ENCODE results near the gene RWDD1.

Gene RWDD1

DNA sequence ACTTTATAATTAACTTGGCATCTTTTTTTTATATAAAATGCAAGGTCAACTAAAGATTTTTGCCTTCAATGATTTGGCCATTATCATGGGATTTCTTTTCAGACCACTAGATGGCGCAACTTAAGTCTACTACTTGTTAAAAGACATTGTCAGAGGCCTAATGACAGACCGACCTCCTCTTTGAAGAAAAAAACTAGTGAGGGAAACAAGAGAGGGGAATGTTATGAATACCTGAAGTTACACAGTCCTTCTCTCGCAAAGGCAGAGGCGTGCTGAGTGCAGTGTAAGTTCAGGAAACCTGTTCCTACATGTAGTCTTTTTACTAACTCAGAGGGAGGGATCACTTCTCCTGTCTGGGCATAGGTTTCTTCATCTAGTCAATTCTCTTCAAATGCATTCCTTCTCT lies 35.1 kb upstream of the RWDD1 start:
- no peaks in the 10 kb centered on the region for H3K27me3 ChIP-seq (ENCODE audit: control insufficient read depth, insufficient read depth, low read length)
- no peaks in the 10 kb centered on the region for H3K36me3 ChIP-seq (ENCODE audit: control insufficient read depth, insufficient read depth, low read length)
- peaks cover 14% of the 10 kb centered on the region for H3K4me1 ChIP-seq (ENCODE audit: control insufficient read depth, insufficient read depth, low read length)
- H3K9ac ChIP-seq (ENCODE audit: low read length): no peak overlapping the region
- no peak overlapping the region for H3K27ac ChIP-seq (ENCODE audit: low read depth, low read length)
- no peak overlapping the region for H3K4me3 ChIP-seq (ENCODE audit: low read depth, low read length)
- no peaks in the 10 kb centered on the region for H3K9me3 ChIP-seq (ENCODE audit: control insufficient read depth, insufficient read depth, low read depth, low read length)

GRCh38 chr6:116542426-116542825 lies 28.9 kb upstream of the RWDD1 start:
- no peak overlapping the region for H3K9ac ChIP-seq (ENCODE audit: low read length)

GRCh38 chr6:116543149-116543548 lies 28.2 kb upstream of the RWDD1 start:
- H3K9me3 ChIP-seq (ENCODE audit: control insufficient read depth, insufficient read depth, low read depth, low read length): no peaks in the 10 kb centered on the region
- H3K36me3 ChIP-seq (ENCODE audit: control insufficient read depth, insufficient read depth, low read length): no peaks in the 10 kb centered on the region
- no peaks in the 10 kb centered on the region for H3K4me1 ChIP-seq (ENCODE audit: control insufficient read depth, insufficient read depth, low read length)
- H3K4me3 ChIP-seq (ENCODE audit: low read depth, low read length): no peak overlapping the region
- no peaks in the 10 kb centered on the region for H3K27me3 ChIP-seq (ENCODE audit: control insufficient read depth, insufficient read depth, low read length)
- H3K9ac ChIP-seq (ENCODE audit: low read length): no peak overlapping the region
- no peak overlapping the region for H3K27ac ChIP-seq (ENCODE audit: low read depth, low read length)

More at GRCh38 chr6:116542426-116542825, 28.9 kb upstream of the RWDD1 start:
- Histone ChIP-seq H3K27me3 (ENCODE audit: control insufficient read depth, insufficient read depth, low read length) (no peaks in the 10 kb centered on the region), H3K4me1 (ENCODE audit: control insufficient read depth, insufficient read depth, low read length) (no peaks in the 10 kb centered on the region), H3K4me3 (ENCODE audit: low read depth, low read length) (no peak overlapping the region), H3K27ac (ENCODE audit: low read depth, low read length) (no peak overlapping the region), H3K36me3 (ENCODE audit: control insufficient read depth, insufficient read depth, low read length) (no peaks in the 10 kb centered on the region), H3K9me3 (ENCODE audit: control insufficient read depth, insufficient read depth, low read depth, low read length) (no peaks in the 10 kb centered on the region)

DNA sequence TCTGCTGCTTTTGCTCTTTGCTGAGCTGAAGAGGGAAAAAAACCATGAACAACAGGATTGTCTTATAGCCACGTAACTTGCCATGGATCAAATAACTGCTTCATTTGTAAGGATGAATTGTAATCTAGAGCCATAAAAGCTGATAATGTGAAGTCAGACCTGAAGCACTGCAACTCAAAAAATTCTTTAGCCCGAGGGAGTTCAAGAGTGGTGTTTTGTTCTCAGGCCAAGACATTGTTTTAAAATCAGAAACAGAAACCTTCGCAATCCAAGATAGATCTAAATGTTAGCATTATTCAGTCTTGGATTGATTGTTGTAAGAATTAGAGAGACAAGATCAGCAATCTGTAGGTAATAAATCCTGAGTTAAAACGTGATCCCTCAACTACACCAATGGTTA lies 25.7 kb upstream of the RWDD1 start, which contains the start of gene TRAPPC3L:
TSS of gene TRAPPC3L (minus strand) at position 34 of the 400 bp plus-strand sequence. CDS start 170 bp downstream, outside the sequence.
- Histone ChIP-seq H3K9ac (ENCODE audit: low read length) (no peak within 1 kb of the TSS), H3K4me1 (ENCODE audit: control insufficient read depth, insufficient read depth, low read length) (no peaks in the 10 kb centered on the region), H3K27me3 (ENCODE audit: control insufficient read depth, insufficient read depth, low read length) (no peaks in the 10 kb centered on the region), H3K4me3 (ENCODE audit: low read depth, low read length) (no peak within 1 kb of the TSS), H3K27ac (ENCODE audit: low read depth, low read length) (no peak within 1 kb of the TSS), H3K9me3 (ENCODE audit: control insufficient read depth, insufficient read depth, low read depth, low read length) (no peaks in the 10 kb centered on the region), H3K36me3 (ENCODE audit: control insufficient read depth, insufficient read depth, low read length) (no peaks in the 10 kb centered on the region)

DNA sequence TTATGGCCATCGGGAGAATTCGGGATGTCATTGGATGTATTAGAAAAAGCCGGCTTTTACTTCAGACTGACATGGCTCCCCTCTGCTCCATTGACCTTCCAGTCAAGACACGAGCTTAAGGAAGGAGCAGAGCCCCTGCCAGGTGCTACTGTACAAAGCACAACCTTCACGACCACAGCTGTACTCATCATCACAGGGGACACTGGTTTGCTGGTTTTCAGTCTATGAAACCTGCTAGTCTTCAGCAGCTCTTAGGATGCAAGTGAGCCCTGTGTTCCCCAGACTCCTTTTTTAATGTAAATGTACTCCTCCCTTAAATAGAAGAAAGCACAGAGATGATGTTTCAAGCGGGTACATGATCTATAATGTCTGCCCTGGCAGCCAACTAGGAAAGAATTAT lies 23.9 kb upstream of the RWDD1 start:
- Histone ChIP-seq H3K36me3 (ENCODE audit: control insufficient read depth, insufficient read depth, low read length) (no peaks in the 10 kb centered on the region), H3K27me3 (ENCODE audit: control insufficient read depth, insufficient read depth, low read length) (no peaks in the 10 kb centered on the region), H3K27ac (ENCODE audit: low read depth, low read length) (no peak overlapping the region), H3K9ac (ENCODE audit: low read length) (no peak overlapping the region), H3K9me3 (ENCODE audit: control insufficient read depth, insufficient read depth, low read depth, low read length) (no peaks in the 10 kb centered on the region), H3K4me1 (ENCODE audit: control insufficient read depth, insufficient read depth, low read length) (no peaks in the 10 kb centered on the region), H3K4me3 (ENCODE audit: low read depth, low read length) (no peak overlapping the region)

DNA sequence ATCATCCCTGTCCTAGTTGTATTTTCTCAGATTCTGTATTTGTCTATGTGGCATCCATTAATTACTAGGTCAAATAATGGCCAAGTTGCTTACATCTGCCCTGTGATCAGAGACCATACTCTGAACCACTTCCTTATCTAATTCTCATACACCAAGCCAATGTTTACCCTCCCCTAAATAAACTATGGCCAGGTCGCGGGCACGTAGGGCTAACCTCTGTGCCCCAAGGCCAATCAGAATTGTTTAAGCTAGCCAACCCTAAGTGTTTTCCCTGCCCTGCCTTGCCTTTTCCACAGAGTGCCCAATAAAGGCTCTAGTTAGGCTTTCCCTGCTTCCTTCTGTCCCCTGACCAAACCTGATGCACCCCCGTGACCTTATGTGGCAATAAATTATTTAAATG lies 20.5 kb upstream of the RWDD1 start:
- H3K36me3 ChIP-seq (ENCODE audit: control insufficient read depth, insufficient read depth, low read length): no peaks in the 10 kb centered on the region
- H3K27ac ChIP-seq (ENCODE audit: low read depth, low read length): no peak overlapping the region
- H3K4me3 ChIP-seq (ENCODE audit: low read depth, low read length): no peak overlapping the region
- no peak overlapping the region for H3K9ac ChIP-seq (ENCODE audit: low read length)
- no peaks in the 10 kb centered on the region for H3K27me3 ChIP-seq (ENCODE audit: control insufficient read depth, insufficient read depth, low read length)
- no peaks in the 10 kb centered on the region for H3K4me1 ChIP-seq (ENCODE audit: control insufficient read depth, insufficient read depth, low read length)
- H3K9me3 ChIP-seq (ENCODE audit: control insufficient read depth, insufficient read depth, low read depth, low read length): no peaks in the 10 kb centered on the region

GRCh38 chr6:116553451-116553850 lies 17.9 kb upstream of the RWDD1 start, which contains the start of gene CALHM4:
Gene CALHM4, plus strand, starts transcription at chr6:116553751. Its CDS starts 43 bp downstream, at chr6:116553794.
- Histone ChIP-seq H3K9me3 (ENCODE audit: control insufficient read depth, insufficient read depth, low read depth, low read length) (no peaks in the 10 kb centered on the region), H3K9ac (ENCODE audit: low read length) (no peak within 1 kb of the TSS), H3K27ac (ENCODE audit: low read depth, low read length) (no peak within 1 kb of the TSS), H3K36me3 (ENCODE audit: control insufficient read depth, insufficient read depth, low read length) (no peaks in the 10 kb centered on the region), H3K4me3 (ENCODE audit: low read depth, low read length) (no peak within 1 kb of the TSS), H3K27me3 (ENCODE audit: control insufficient read depth, insufficient read depth, low read length) (no peaks in the 10 kb centered on the region), H3K4me1 (ENCODE audit: control insufficient read depth, insufficient read depth, low read length) (no peaks in the 10 kb centered on the region)

DNA sequence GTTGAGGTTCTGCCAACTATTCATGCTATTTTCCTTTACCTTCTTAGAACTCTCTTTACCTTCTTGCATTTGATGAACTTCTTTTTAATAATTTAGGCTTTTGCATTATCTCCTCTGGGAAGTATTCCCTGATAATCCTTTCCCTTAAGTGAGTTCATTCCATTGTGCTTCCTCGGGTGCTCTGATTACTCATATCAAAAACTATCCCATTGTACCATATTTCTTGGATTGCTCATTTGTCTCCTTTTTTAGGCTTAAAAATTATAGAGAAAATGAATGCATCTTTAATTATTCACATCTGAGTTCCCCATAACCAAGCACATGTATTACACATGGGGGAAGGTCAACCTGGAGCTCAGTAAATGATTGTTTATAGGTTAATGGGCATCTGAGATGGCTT lies 15.2 kb upstream of the RWDD1 start:
- H3K9me3 ChIP-seq (ENCODE audit: control insufficient read depth, insufficient read depth, low read depth, low read length): no peaks in the 10 kb centered on the region
- H3K4me1 ChIP-seq (ENCODE audit: control insufficient read depth, insufficient read depth, low read length): 0 out of 2 replicates have a peak, but pooled peaks cover under 1% of the 10 kb centered on the region
- H3K9ac ChIP-seq (ENCODE audit: low read length): no peak overlapping the region

DNA sequence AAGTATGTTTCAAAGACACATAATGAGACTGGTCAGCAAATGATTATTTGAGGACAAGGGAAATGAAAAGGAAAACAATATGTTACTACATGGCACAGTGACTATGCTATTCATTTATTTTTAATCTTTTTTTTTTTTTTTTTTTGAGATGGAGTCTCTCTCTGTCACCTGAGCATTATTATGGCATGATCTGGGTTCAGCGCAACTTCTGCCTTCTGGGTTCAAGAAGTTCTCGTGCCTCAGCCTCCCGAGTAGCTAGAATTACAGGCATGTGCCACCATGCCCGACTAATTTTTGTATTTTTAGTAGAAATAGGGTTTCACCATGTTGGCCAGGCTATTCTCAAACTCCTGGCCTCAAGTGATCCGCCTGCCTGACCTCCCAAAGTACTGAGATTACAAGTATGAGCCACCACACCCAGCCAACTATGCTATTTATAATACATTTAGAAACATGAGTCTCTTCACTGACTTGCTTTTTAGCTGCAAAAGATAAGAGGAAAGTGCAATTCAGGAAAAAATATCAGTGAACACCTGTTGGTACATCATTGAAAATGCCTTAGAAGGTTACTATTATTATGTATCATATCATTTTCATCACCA lies 14.4 kb upstream of the RWDD1 start:
- Histone ChIP-seq H3K4me1 (ENCODE audit: control insufficient read depth, insufficient read depth, low read length) (0 out of 2 replicates have a peak, but pooled peaks cover 2% of the 10 kb centered on the region), H3K4me3 (ENCODE audit: low read depth, low read length) (no peak overlapping the region), H3K36me3 (ENCODE audit: control insufficient read depth, insufficient read depth, low read length) (no peaks in the 10 kb centered on the region), H3K9ac (ENCODE audit: low read length) (no peak overlapping the region), H3K27ac (ENCODE audit: low read depth, low read length) (no peak overlapping the region), H3K27me3 (ENCODE audit: control insufficient read depth, insufficient read depth, low read length) (no peaks in the 10 kb centered on the region), H3K9me3 (ENCODE audit: control insufficient read depth, insufficient read depth, low read depth, low read length) (no peaks in the 10 kb centered on the region)

More for the DNA sequence above, 15.2 kb upstream of the RWDD1 start:
- Histone ChIP-seq H3K4me3 (ENCODE audit: low read depth, low read length) (no peak overlapping the region), H3K27ac (ENCODE audit: low read depth, low read length) (no peak overlapping the region), H3K27me3 (ENCODE audit: control insufficient read depth, insufficient read depth, low read length) (no peaks in the 10 kb centered on the region), H3K36me3 (ENCODE audit: control insufficient read depth, insufficient read depth, low read length) (no peaks in the 10 kb centered on the region)

GRCh38 chr6:116557893-116558292 lies 13.4 kb upstream of the RWDD1 start:
- no peak overlapping the region for H3K4me3 ChIP-seq (ENCODE audit: low read depth, low read length)
- no peak overlapping the region for H3K9ac ChIP-seq (ENCODE audit: low read length)
- no peak overlapping the region for H3K27ac ChIP-seq (ENCODE audit: low read depth, low read length)
- 0 out of 2 replicates have a peak, but pooled peaks cover 2% of the 10 kb centered on the region for H3K4me1 ChIP-seq (ENCODE audit: control insufficient read depth, insufficient read depth, low read length)
- no peaks in the 10 kb centered on the region for H3K9me3 ChIP-seq (ENCODE audit: control insufficient read depth, insufficient read depth, low read depth, low read length)
- no peaks in the 10 kb centered on the region for H3K27me3 ChIP-seq (ENCODE audit: control insufficient read depth, insufficient read depth, low read length)
- no peaks in the 10 kb centered on the region for H3K36me3 ChIP-seq (ENCODE audit: control insufficient read depth, insufficient read depth, low read length)

- 0 out of 2 replicates have a peak, but pooled peaks cover 2% of the 10 kb centered on the region for H3K4me1 ChIP-seq (ENCODE audit: control insufficient read depth, insufficient read depth, low read length)
- H3K27me3 ChIP-seq (ENCODE audit: control insufficient read depth, insufficient read depth, low read length): no peaks in the 10 kb centered on the region
- H3K9ac ChIP-seq (ENCODE audit: low read length): no peak overlapping the region
- H3K4me3 ChIP-seq (ENCODE audit: low read depth, low read length): no peak overlapping the region
- H3K36me3 ChIP-seq (ENCODE audit: control insufficient read depth, insufficient read depth, low read length): no peaks in the 10 kb centered on the region
- no peaks in the 10 kb centered on the region for H3K9me3 ChIP-seq (ENCODE audit: control insufficient read depth, insufficient read depth, low read depth, low read length)
- no peak overlapping the region for H3K27ac ChIP-seq (ENCODE audit: low read depth, low read length)
These were observed 11.2 kb upstream of the RWDD1 start for GRCh38 chr6:116560130-116560529.
